GM12873 (cell line): Measurements from ENCODE around the gene MIF4GD.

ENCODE experiments used
- CTCF ChIP-seq: IDR thresholded peaks from 2 replicates; pipeline ENCODE4 v1.5.1; 2012; ENCODE audit warnings: low read depth, mild to moderate bottlenecking, moderate library complexity, low read length, control low read depth; ENCODE audit not compliant: insufficient read depth; ENCODE audit errors: missing control alignments

The MIF4GD gene

GRCh38 chr17:75239778-75240393, 31.1 kb downstream of the MIF4GD start:
- TF ChIP-seq CTCF: no peak

GRCh38 chr17:75239214-75239613, 31.8 kb downstream of the MIF4GD start:
- no peak for TF ChIP-seq CTCF

- TF ChIP-seq CTCF: peak; percentile 96
Observed at GRCh38 chr17:75238684-75239191, 32.3 kb downstream of the MIF4GD start.

DNA sequence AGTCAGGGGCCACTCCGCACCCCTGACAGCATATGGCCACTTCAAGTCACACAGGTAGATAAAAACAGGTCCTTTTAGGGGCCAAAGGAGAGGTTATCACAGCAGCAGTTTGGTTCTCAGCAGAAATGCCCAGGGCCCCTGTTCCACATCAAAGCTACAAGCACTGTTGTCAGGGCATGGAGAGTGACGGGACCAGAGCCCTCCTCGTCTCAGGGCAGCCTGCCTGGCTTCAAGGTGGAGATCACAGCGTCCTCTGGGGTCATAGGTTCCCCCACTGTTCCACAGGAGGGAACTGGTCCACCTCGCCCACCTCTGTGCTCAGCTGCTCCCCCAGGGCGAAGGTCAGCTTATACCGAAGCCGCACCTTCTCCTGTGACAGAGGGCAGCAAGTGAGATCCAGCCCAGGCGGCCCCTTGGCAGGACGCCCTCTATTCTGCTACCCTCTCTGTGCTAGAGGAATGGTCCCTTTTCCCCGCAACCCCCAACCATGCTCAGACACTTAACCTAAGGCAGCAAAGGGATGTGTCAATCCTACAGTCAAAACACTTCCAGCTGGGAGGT, 32.9 kb downstream of the MIF4GD start:
- TF ChIP-seq CTCF: no peak

GRCh38 chr17:75237100-75238014, 33.7 kb downstream of the MIF4GD start:
- TF ChIP-seq CTCF: no peak

- no peak for TF ChIP-seq CTCF
Observed at GRCh38 chr17:75232786-75233185, 38.2 kb downstream of the MIF4GD start.

- no peak for TF ChIP-seq CTCF
Observed at GRCh38 chr17:75231741-75232464, 39.1 kb downstream of the MIF4GD start.
